T-helper 2 cell treated with Interferon-gamma antibody and Interleukin-4, amounts not matched to agents 100 ng/mL and 5 ng/mL, for 36 hours (primary cell): ENCODE results near the gene ARHGAP42. TPM values are rescaled to one million over a fixed set of nuclear protein-coding genes. Genes with fewer than 3 reads are reported as not detected.
"Not testable (repeated sequence)": the region's sequence is repeated elsewhere in the genome, so short reads cannot be mapped to it uniquely, and the experiment has no call there.

Source experiments
- intact Hi-C: fragments of 100-400 bp; cut with micrococcal nuclease; formaldehyde crosslinking; loops from one replicate; pipeline ENCODE4 v1.15.1; 2023
- total RNA-seq: library from RNA; stranded (reverse); gene quantifications from 2 replicates; pipeline ENCODE4 v1.2.3, GENCODE V29; 2022

ARHGAP42 gene
- total RNA-seq, 1 donor from 2014 or later: 0.16 TPM

DNA sequence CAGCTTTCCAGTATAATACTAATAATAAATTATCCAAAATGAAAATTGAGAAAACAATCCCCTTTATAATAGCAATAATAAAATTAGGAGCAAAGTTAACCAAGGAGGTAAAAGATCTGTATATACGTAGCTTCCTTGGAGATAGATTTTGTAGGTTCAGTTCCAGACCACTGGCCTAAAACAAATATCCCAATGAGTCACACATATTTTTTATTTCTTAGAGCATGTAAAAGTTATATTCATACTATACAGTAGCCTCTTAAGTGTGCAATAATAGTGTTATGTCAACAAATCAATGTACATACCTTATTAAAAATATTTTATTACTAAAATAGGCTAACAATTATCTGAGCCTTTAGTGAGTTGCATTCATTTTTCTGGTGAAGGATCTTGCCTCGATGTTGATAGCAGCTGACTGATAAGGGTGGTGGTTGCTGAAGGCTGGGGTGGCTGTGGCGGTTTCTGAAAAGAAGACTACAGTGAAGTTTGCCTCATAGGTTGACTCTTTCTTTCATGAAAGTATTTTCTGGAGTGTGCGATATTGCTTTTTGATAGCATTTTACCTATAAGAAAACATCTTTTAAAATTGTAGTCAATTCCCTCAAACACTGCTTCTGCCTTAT lies 178.5 kb downstream of the ARHGAP42 start:
- intact Hi-C loops: no loop called here

GRCh38 chr11:100866453-100866852 lies 179.4 kb downstream of the ARHGAP42 start:
- intact Hi-C loops: no loop called here

DNA sequence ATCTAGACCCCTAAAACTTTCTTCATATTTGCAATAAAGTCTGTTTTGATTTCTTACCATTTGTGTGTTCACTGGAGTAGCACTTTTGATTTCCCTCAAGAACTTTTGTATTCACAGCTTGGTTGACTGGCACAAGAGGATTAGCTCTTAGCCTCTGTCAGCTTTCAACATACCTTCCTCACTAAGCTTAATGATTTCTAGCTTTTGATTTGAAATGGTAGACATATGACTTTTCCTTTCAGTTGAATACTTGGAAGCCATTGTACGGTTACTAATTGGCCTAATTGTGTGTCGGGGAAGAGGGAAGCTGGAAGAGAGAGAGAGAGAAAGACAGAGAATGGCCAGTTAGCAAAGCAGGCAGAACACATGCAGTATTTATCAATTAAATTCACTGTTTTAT lies 180.5 kb downstream of the ARHGAP42 start:
- intact Hi-C loops: no loop called here

DNA sequence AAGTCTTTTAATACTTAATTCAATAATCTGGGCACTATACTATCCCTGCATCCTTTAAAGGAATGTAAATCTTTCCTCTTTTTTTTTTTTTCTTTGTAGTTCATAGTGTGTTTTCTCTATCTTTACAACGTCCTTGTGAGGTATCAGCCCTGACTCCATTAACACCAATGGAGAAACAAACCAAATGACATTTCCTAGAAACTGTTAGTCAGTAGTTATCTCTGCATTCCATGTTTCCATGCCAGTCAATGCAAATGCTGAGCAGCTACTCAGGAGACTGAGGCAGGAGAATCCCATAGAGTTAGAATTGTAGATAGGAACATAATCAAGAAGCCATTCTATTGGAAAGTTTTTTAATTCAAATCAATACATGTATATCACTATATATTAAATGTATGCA lies 182.2 kb downstream of the ARHGAP42 start:
- intact Hi-C loops: no loop called here

GRCh38 chr11:100870138-100870537 lies 183.1 kb downstream of the ARHGAP42 start:
- intact Hi-C loops: no loop called here

GRCh38 chr11:100872951-100873740 lies 186.1 kb downstream of the ARHGAP42 start:
- intact Hi-C loops: no loop called here

GRCh38 chr11:100874203-100874602 lies 187.1 kb downstream of the ARHGAP42 start:
- intact Hi-C loops: no loop called here

- intact Hi-C loops: no loop called here
Observed at GRCh38 chr11:100875521-100875869, 188.4 kb downstream of the ARHGAP42 start.

DNA sequence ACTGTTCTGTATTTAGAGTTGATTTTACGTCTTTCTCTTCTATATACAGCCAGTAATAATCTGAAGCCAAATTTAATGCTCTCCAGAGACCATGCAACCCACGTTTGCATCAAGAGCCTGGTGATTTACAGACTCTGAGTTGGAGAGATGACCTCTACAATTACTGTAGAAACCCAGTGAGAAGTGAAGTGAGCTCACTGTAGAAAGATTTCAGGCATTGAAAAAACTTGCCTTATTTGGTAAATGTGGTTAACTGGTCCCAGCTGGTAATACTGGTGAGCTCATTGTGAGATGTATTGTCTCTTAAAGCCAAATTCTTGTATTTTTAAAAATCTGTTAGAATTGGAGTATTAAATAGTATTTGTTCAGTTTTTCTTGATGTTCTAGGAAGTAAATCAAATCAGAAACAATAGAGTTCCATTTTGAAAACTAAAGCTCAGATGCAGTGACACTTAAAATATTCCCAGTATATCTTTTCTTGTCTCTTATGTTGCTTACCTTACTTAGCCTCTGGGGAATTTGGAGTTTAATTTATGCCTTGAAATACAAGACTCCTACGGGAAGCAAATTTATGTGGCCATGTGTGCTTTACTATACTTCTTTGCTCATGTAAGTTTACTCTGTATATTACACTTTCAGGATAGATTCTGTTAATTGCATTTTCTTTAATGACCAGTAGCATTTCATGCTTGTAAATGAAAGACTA lies 189.9 kb downstream of the ARHGAP42 start:
- intact Hi-C loops: no loop called here

- intact Hi-C loops: no loop called here
Observed at GRCh38 chr11:100878474-100878873, 191.4 kb downstream of the ARHGAP42 start.

- intact Hi-C loops: no loop called here
Observed at GRCh38 chr11:100882957-100883356, 195.9 kb downstream of the ARHGAP42 start.

DNA sequence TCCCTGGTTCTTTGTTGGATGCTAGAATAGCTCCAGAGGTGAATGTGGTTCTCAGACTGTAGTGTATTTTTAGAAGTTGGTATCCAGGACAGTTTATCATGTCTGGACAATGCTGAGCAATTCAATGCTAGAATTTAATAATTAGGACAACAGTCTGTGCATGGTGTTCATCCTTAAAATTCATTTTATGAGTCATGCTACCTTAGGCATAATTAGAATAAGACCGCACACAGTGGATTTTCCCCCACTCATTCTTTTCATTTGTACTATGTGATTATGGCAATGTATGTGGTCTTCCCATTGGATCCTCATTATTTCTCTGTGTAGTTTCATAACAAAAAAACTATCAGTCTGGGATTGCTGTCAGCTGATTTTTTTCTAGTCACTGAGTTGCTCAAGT lies 196.7 kb downstream of the ARHGAP42 start:
- intact Hi-C loops: no loop called here

- intact Hi-C loops: no loop called here
Observed at GRCh38 chr11:100887659-100888058, 200.6 kb downstream of the ARHGAP42 start.

GRCh38 chr11:100888836-100889235 lies 201.7 kb downstream of the ARHGAP42 start:
- intact Hi-C loops: no loop called here

DNA sequence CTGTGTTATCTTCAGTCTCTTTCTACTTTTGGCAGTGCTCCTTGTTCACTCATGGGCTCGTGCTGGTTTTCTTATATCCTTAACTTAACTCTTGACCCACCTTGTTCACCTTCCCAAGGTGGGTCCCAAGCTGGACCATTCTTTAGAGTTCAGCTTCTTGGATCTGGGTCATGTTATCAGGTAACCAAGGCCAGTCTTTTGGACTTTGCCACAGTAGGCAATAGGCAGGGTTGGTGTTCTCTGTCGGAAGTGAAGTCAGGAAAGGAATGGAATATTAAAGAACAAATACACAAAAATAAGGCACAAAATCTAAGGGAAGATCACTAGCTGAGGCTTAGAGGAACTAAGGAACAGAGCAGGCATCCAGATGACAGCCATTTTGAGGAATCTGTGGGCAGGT lies 202.7 kb downstream of the ARHGAP42 start:
- intact Hi-C loops: no loop called here

DNA sequence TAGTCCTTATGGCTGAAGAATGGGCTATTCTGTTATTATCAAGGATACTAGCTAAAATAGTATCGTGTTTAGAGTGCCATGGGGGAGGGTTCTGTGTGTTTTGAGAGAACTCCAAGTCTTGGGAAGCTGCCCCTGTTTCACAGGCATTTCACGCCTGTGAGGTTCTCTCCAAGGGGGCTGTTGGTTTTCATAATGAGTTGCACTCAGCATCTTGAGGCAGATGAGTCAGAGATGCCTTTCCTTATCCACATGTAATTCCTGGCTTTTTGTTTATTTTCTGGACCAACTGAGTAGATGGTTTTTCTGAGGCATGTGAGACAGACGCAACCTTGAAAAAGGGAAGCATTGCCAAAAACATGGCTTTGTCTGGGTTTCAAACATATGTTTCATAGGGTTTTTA lies 203.7 kb downstream of the ARHGAP42 start:
- intact Hi-C loops: no loop called here

DNA sequence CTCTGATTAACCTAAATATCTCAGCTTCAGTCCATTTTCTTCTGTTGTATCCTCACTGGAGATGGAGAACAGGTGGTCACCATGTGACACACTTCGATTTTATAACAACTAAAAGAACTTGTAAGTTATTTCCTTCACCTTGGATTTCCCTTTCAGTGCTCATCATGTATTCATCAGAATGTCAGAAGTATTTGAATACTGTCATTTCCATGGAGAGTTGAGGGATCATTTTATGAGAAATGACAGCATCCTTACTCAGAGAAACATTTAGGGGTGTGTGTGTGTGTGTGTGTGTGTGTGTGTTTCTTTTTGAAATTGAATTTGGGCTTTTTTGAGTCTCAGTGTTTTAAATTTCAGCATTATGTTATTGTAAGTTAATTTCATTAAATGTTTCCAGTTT lies 205.8 kb downstream of the ARHGAP42 start:
- intact Hi-C loops: no loop called here

GRCh38 chr11:100895449-100895848 lies 208.4 kb downstream of the ARHGAP42 start:
- intact Hi-C loops: no loop called here

- intact Hi-C loops: not testable (repeated sequence)
Observed at GRCh38 chr11:100895976-100896375, 208.9 kb downstream of the ARHGAP42 start.

DNA sequence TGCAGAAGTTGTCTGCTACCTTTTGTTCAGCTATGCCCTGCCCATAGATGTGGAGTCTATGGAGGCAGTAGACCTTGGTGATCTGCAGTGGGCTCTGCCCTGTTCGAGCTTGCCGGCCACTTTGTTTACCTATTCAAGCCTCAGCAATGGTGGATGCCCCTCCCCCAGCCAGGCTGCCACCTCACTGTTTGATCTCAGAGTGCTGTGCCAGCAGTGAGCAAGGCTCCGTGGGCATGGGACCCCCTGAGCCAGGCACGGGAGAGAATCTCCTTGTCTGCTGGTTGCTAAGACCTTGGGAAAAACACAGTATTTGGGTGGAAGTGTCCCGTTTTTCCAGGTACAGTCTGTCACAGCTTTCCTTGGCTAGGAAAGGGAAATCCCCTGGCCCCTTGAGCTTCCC lies 214.4 kb downstream of the ARHGAP42 start:
- intact Hi-C loops: not testable (repeated sequence)

GRCh38 chr11:100902454-100903141 lies 215.5 kb downstream of the ARHGAP42 start:
- intact Hi-C loops: no loop called here

GRCh38 chr11:100903284-100903683 lies 216.2 kb downstream of the ARHGAP42 start:
- intact Hi-C loops: no loop called here
